Measurements from ENCODE around the gene PDE11A. TPM values are rescaled to one million over a fixed set of nuclear protein-coding genes. Genes with fewer than 3 reads are reported as not detected.

The PDE11A gene
- total RNA-seq, 1 experiment from 2014 or later: 0.13 TPM

GRCh38 chr2:177730363-177730762, 342.2 kb downstream of the PDE11A start:
- H3K27me3 ChIP-seq (ENCODE audit: insufficient read depth, low read length): peaks cover 55% of the 10 kb centered on the region; the same call in 1 of the 2 replicates
- H2AK5ac ChIP-seq (ENCODE audit: insufficient read length, low read length): no peak overlapping the region
- Mint-ChIP-seq H3K9me3 (no peaks in the 10 kb centered on the region; a peak in 2 of 5 replicates), H3K27ac (no peak overlapping the region), H3K27me3 (ENCODE audit: low read depth) (peaks cover 100% of the 10 kb centered on the region), H3K36me3 (ENCODE audit: insufficient read depth in 1 of 3, low read depth in 3 of 3) (no peaks in the 10 kb centered on the region), H3K4me1 (peaks cover 15 to 19% of the 10 kb centered on the region in 2 experiments), H3K4me3 (no peak overlapping the region)
- H3K27ac ChIP-seq (ENCODE audit: insufficient read length, low read depth, low read length): no peak overlapping the region
- H3K4me2 ChIP-seq (ENCODE audit: insufficient read depth, insufficient read length, low read length): no peak overlapping the region
- no peak overlapping the region for H3K9ac ChIP-seq (ENCODE audit: extremely low read depth, insufficient read length, low read length)
- H2BK12ac ChIP-seq (ENCODE audit: insufficient read length, low read depth, low read length): no peak overlapping the region
- no peaks in the 10 kb centered on the region for H3K79me2 ChIP-seq (ENCODE audit: insufficient read depth, low read length)
- no peak overlapping the region for H2BK20ac ChIP-seq (ENCODE audit: low read depth, low read length, poor library complexity, severe bottlenecking)
- no peaks in the 10 kb centered on the region for H3K23me2 ChIP-seq (ENCODE audit: insufficient read length, low read depth, low read length, poor library complexity, severe bottlenecking)
- no peak for DNase-seq
- H4K91ac ChIP-seq (ENCODE audit: insufficient read length, low read depth, low read length): no peak overlapping the region
- H3K56ac ChIP-seq (ENCODE audit: insufficient read length, low read depth, low read length): no peak overlapping the region
- no peak overlapping the region for H3K14ac ChIP-seq (ENCODE audit: insufficient read depth, low read length)
- H2BK5ac ChIP-seq (ENCODE audit: insufficient read length, low read length): no peak overlapping the region
- no peaks in the 10 kb centered on the region for H3K4me1 ChIP-seq (ENCODE audit: insufficient read depth, low read length)
- no peak for TF ChIP-seq CTCF (conservative IDR thresholded peaks at IDR 0.05)
- no peak overlapping the region for H3K18ac ChIP-seq (ENCODE audit: insufficient read length, low read depth, low read length)
- H2BK15ac ChIP-seq (ENCODE audit: low read depth, low read length): no peak overlapping the region
- WGBS (ENCODE audit: extremely low coverage, insufficient read length, low lambda C conversion rate): no CpG with 5 or more reads among the region's 3 CpGs
- no peaks in the 10 kb centered on the region for H3K79me1 ChIP-seq (ENCODE audit: insufficient read depth, low read depth, low read length, poor library complexity, severe bottlenecking)
- no peaks in the 10 kb centered on the region for H4K20me1 ChIP-seq (ENCODE audit: control insufficient read depth, insufficient read depth, insufficient read length)
- no peak overlapping the region for H4K8ac ChIP-seq (replicated peaks; ENCODE audit: insufficient read length, low read depth, low read length)
- no peak overlapping the region for H3K23ac ChIP-seq (ENCODE audit: insufficient read length, low read depth, low read length)
- no peak overlapping the region for H2BK120ac ChIP-seq (ENCODE audit: low read depth, low read length, poor library complexity, severe bottlenecking)
- no peak overlapping the region for H3T11ph ChIP-seq (ENCODE audit: low read length)
- H4K5ac ChIP-seq (ENCODE audit: insufficient read length, low read depth, low read length): no peak overlapping the region
- no peaks in the 10 kb centered on the region for H3K9me3 ChIP-seq (ENCODE audit: control insufficient read depth, low read depth, low read length)
- no peak overlapping the region for H2AFZ ChIP-seq (ENCODE audit: low read length)
- H3K4ac ChIP-seq (ENCODE audit: low read depth, low read length): no peak overlapping the region
